ENCODE results near the gene SEMA6A.

- TF ChIP-seq CTCF (conservative IDR thresholded peaks at IDR 0.05; ENCODE audit: low read length) = no peak
- no peak for TF ChIP-seq EZH2phosphoT487 (IDR thresholded peaks at IDR 0.05; ENCODE audit: borderline replicate concordance, low read depth, low read length)
Observed at GRCh38 chr5:116605310-116606070, 30.9 kb upstream of the SEMA6A start.
